Measurements from ENCODE around the gene EXOC3L2.

DNA sequence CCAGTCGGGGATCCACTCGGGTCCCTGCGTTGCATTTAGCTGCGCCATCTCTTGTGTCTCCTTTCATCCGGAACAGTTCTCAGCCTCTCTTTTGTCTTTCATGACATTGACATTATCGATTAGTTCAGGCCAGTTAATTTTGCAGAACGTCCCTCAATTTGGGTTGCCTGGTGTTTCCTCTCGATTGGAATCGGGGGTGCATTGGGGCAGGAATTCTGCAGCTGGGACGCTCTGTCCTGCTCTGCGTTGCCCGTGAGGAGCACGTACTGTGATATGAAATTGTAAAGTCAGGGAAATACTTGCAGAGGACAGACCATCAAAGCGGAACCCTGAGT, 28.3 kb upstream of the EXOC3L2 start:
- TF ChIP-seq, protein P1, sequence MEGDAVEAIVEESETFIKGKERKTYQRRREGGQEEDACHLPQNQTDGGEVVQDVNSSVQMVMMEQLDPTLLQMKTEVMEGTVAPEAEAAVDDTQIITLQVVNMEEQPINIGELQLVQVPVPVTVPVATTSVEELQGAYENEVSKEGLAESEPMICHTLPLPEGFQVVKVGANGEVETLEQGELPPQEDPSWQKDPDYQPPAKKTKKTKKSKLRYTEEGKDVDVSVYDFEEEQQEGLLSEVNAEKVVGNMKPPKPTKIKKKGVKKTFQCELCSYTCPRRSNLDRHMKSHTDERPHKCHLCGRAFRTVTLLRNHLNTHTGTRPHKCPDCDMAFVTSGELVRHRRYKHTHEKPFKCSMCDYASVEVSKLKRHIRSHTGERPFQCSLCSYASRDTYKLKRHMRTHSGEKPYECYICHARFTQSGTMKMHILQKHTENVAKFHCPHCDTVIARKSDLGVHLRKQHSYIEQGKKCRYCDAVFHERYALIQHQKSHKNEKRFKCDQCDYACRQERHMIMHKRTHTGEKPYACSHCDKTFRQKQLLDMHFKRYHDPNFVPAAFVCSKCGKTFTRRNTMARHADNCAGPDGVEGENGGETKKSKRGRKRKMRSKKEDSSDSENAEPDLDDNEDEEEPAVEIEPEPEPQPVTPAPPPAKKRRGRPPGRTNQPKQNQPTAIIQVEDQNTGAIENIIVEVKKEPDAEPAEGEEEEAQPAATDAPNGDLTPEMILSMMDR (IDR thresholded peaks at IDR 0.05) = no peak
- no peak for TF ChIP-seq POLR2A (IDR thresholded peaks at IDR 0.05)
- TF ChIP-seq POLR2AphosphoS5 (IDR thresholded peaks at IDR 0.05; ENCODE audit: insufficient read depth in 1 of 2, low read depth in 1 of 2) = no peak
